Subcutaneous abdominal adipose tissue (tissue), 5 donors: ENCODE results near the gene MAPK12.
A peak's percentile ranks its signal among the peaks of the same experiment; 100 is the strongest.

ENCODE experiments used
- H3K27ac ChIP-seq: one replicate; pipeline ENCODE4 v1.7.0; 2013; ENCODE audit warnings: low read depth, mild to moderate bottlenecking, inconsistent platforms, low read length, moderate library complexity
- H3K27me3 ChIP-seq, 5 donors: one replicate each; pipeline ENCODE4 v1.7.0; 2013; ENCODE audit warnings: low read length in 5 of 5, inconsistent platforms in 1 of 5; ENCODE audit not compliant: control insufficient read depth in 5 of 5, insufficient read depth in 4 of 5
- H3K36me3 ChIP-seq, 5 donors: one replicate each; pipeline ENCODE4 v1.7.0; 2013; ENCODE audit warnings: low read length in 5 of 5; ENCODE audit not compliant: control insufficient read depth in 5 of 5, insufficient read depth in 5 of 5
- H3K4me1 ChIP-seq, 5 donors: one replicate each; pipeline ENCODE4 v1.7.0; 2013; ENCODE audit warnings: low read length in 5 of 5, mild to moderate bottlenecking in 3 of 5, moderate library complexity in 1 of 5; ENCODE audit not compliant: control insufficient read depth in 5 of 5, insufficient read depth in 5 of 5
- H3K4me3 ChIP-seq, 5 donors: one replicate each; pipeline ENCODE4 v1.7.0; 2013; ENCODE audit warnings: low read length in 5 of 5, low read depth in 1 of 5
- H3K9ac ChIP-seq, 5 donors: one replicate each; pipeline ENCODE4 v1.7.0; 2013; ENCODE audit warnings: low read length in 5 of 5, mild to moderate bottlenecking in 4 of 5, moderate library complexity in 3 of 5
- H3K9me3 ChIP-seq, 5 donors: one replicate each; pipeline ENCODE4 v1.7.0; 2013; ENCODE audit warnings: low read length in 5 of 5; ENCODE audit not compliant: control insufficient read depth in 5 of 5
- donor health status: healthy.
- donor health status: healthy.
- donor health status: healthy.
- donor health status: healthy.
- donor health status: healthy.

MAPK12 gene

DNA sequence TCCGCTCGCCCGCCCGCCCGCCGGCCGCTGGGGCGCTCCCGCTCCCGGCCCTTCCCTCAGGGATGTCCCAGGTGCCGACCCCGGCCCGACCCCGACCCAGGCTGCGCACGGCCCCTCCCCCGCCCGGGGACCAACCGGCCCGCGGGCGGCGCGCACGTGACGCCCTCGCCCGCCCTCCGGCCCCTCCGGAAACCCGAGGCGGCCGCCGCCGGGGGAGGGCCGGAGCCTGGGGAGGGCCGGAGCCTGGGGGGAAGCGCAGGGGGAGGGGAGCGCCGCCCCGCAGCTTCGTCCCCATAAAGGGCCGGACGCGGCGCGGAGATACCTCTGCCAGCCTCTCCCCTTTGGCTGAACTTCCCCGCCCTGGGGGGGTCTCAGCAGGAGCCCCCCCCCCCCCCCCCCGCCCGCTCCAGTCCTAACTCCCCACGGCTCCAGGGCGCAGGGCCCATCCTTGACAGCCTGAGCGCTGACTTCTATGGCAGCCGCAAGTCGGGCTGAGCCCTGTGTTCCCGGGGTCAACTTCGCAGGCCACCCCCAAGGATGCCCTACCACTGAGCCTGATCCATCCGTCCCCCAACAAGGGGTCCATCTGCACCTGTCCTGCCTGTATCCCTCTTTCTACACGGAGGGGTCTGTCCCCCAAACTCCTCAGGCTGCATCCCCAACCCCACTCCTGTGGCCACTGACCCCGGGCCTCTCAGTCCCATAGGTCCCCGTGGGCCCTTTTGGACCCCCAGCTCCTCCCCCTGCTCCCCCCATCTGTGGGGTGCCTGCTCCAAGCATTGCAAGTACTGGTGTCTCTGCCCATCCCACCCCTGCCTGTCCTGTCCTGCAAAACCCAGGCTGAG is at the start of gene MAPK12:
TSS of gene MAPK12 (minus strand) at position 69 of the 845 bp plus-strand sequence. CDS start 174 bp downstream, outside the sequence.
- H3K27me3 ChIP-seq, result peaks cover 13 to 35% (median 16%) of the 10 kb centered on the region in 5 donors
- H3K9me3 ChIP-seq, result no peaks in the 10 kb centered on the region
- H3K9ac ChIP-seq, result peak within 1 kb of the TSS in 2 of 5 donors; percentile 53 to 59
- H3K27ac ChIP-seq, result no peak within 1 kb of the TSS
- peaks cover 0 to 28% (median 23%) of the 10 kb centered on the region in 5 donors for H3K4me1 ChIP-seq
- H3K4me3 ChIP-seq, result peak within 1 kb of the TSS in 4 of 5 donors; percentile 53 to 71 (median 54)
- peaks cover 0 to 15% (median 9%) of the 10 kb centered on the region in 5 donors for H3K36me3 ChIP-seq

DNA sequence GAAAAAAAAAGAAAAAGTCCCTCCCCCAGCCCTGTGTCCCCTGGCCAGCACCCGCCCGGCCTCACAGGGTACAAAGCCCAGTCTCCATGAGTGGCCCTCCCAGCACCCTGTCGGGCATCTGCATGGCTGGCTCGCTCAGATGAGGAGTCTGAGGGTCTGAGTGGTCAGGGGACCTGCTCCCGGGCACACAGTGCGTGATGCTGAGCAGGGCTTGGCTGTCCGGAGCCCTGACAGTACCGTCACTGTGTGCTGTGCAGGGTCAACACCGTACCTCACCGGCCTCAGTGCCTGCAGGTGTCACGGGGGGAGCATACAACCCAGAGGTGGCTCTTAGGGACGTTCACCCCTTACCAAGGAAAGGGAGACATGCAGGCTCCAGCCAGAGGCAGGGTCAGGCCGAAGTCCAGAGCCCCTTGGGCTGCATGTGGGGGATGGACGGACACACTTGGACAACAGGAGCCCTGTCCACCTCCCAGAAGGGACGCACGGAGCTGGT is 49.5 kb upstream of the MAPK12 start:
- Histone ChIP-seq H3K4me1 (peaks cover 5 to 51% (median 44%) of the 10 kb centered on the region in 5 donors), H3K9me3 (no peaks in the 10 kb centered on the region), H3K36me3 (peaks cover 0 to 8% (median 0%) of the 10 kb centered on the region in 5 donors), H3K27ac (no peak overlapping the region), H3K9ac (no peak overlapping the region), H3K4me3 (no peak overlapping the region), H3K27me3 (no peaks in the 10 kb centered on the region)

DNA sequence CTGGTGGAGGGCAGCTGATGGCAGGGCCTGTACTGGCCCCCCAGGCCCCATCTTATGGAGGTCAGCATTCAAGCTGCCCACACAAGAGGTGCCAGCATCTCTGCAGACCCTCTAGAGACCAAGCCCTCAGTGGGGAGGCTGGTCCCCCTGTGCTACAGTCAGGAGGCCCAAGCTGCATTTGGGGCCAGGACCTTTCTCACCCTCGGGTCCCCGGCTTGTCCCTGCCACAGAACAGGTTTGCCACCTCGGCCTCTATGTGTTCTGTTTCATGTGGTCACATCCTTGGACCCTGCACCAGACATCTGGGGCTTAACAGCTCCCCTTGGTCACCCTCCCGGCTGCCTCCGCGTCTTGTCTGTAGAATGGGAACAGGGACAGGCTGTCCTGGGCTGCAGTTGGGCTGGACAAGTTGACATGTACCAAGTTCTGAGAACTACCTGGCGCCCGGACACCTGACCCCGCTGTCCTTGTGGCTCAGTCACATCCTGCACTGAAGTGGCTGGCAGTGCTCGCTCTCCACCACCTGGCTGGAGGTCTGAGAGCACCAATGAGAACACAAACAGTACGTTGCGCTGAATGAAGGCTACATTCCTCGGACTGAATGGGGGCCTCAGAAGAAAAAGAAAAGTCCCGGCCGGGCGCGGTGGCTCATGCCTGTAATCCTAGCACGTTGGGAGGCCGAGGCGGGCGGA is 48.7 kb upstream of the MAPK12 start:
- Histone ChIP-seq H3K36me3 (peaks cover 0 to 8% (median 0%) of the 10 kb centered on the region in 5 donors), H3K4me1 (peaks cover 7 to 58% (median 50%) of the 10 kb centered on the region in 5 donors), H3K9me3 (no peaks in the 10 kb centered on the region), H3K27me3 (no peaks in the 10 kb centered on the region), H3K4me3 (no peak overlapping the region), H3K9ac (no peak overlapping the region), H3K27ac (no peak overlapping the region)

DNA sequence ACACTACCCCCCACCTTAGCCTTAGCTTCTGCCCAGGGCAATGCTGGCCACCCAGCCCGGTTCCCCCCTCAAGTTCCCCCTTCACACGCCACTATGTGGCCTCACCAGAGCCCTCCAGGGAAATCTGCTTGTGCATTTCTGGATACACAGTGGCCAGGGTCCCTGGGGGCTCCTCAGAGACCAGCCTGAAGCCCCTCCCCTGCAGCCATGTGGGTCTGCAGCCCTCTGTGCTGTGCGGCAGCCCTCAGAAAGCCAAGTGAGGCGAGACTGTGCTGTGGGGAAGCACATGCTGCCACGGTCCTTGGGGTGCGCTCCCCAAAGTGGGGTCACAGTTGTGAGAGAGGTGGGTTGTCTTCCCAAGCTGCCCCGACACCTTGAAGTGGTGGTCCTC is 48.1 kb upstream of the MAPK12 start:
- no peak overlapping the region for H3K4me3 ChIP-seq
- H3K4me1 ChIP-seq, result peaks cover 7 to 58% (median 50%) of the 10 kb centered on the region in 5 donors
- H3K27ac ChIP-seq, result no peak overlapping the region
- H3K27me3 ChIP-seq, result no peaks in the 10 kb centered on the region
- peaks cover 0 to 8% (median 0%) of the 10 kb centered on the region in 5 donors for H3K36me3 ChIP-seq
- H3K9ac ChIP-seq, result peak overlapping the region in 1 of 5 donors; percentile 59
- H3K9me3 ChIP-seq, result no peaks in the 10 kb centered on the region

DNA sequence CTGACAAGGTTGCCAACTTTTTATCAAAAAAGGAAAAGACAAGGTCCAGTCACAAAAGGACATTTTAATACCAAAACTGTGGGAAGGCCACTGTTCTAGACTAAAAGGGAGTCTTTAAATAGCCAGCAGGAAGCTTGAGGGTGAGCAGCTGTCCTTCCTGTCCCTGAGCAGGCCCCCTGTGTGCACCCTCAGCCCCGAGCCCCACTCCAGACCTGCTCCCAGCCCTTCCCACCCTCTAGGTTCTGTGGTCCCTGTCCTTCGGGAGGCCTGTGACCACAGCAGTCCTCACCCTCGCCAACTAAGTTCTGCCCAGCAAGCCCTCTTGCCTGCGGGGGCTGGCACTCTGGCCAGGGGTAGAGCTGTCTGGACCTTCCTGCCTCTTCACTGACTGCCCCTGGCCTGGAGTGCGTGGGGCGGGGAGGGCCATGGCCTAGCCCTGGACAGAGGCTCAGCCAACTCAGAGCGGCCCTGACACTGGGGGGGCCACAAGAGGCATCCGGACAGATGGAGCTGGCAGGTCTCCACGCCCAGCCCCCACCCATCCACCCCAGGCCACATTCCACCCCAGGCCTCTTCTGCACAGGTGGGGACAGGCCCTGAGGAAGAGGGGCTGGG is 47.6 kb upstream of the MAPK12 start:
- Histone ChIP-seq H3K4me3 (peak overlapping the region in 1 of 5 donors; percentile 17), H3K27me3 (no peaks in the 10 kb centered on the region), H3K27ac (peak overlapping the region; percentile 57), H3K9me3 (no peaks in the 10 kb centered on the region), H3K4me1 (peaks cover 7 to 57% (median 49%) of the 10 kb centered on the region in 5 donors), H3K9ac (peak overlapping the region in 3 of 5 donors; percentile 15 to 59 (median 53)), H3K36me3 (peaks cover 0 to 9% (median 0%) of the 10 kb centered on the region in 5 donors)

DNA sequence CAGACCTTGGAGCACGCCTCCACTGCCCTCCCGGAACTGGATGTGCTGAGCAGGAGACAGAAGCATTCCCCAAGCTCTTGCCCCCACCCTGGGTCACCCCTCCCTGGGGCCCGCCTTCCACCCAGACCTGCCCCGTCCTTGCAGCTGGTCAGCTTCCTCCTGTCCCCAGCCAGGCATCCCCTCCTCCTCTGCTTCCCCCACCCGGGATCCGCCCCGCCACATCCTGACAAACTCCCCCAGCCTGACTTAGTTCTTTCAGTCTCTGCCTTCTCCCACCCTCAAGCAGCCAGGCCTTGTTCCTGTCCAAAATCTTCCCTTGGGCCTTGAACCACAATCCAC is 47.1 kb upstream of the MAPK12 start:
- H3K27ac ChIP-seq, result peak overlapping the region; percentile 57
- no peaks in the 10 kb centered on the region for H3K9me3 ChIP-seq
- H3K27me3 ChIP-seq, result no peaks in the 10 kb centered on the region
- peaks cover 7 to 60% (median 50%) of the 10 kb centered on the region in 5 donors for H3K4me1 ChIP-seq
- H3K36me3 ChIP-seq, result peaks cover 0 to 10% (median 0%) of the 10 kb centered on the region in 5 donors
- peak overlapping the region in 2 of 5 donors; percentile 17 to 42 for H3K4me3 ChIP-seq
- peak overlapping the region in 2 of 5 donors; percentile 53 to 59 for H3K9ac ChIP-seq

- H3K36me3 ChIP-seq, result peaks cover 0 to 10% (median 0%) of the 10 kb centered on the region in 5 donors
- H3K27ac ChIP-seq, result peak overlapping the region; percentile 57
- peaks cover 8 to 65% (median 54%) of the 10 kb centered on the region in 5 donors for H3K4me1 ChIP-seq
- no peaks in the 10 kb centered on the region for H3K9me3 ChIP-seq
- peak overlapping the region in 2 of 5 donors; percentile 35 to 53 for H3K9ac ChIP-seq
- no peaks in the 10 kb centered on the region for H3K27me3 ChIP-seq
- peak overlapping the region in 2 of 5 donors; percentile 2 to 42 for H3K4me3 ChIP-seq
These were observed 46.6 kb upstream of the MAPK12 start for GRCh38 chr22:50307890-50308596.

DNA sequence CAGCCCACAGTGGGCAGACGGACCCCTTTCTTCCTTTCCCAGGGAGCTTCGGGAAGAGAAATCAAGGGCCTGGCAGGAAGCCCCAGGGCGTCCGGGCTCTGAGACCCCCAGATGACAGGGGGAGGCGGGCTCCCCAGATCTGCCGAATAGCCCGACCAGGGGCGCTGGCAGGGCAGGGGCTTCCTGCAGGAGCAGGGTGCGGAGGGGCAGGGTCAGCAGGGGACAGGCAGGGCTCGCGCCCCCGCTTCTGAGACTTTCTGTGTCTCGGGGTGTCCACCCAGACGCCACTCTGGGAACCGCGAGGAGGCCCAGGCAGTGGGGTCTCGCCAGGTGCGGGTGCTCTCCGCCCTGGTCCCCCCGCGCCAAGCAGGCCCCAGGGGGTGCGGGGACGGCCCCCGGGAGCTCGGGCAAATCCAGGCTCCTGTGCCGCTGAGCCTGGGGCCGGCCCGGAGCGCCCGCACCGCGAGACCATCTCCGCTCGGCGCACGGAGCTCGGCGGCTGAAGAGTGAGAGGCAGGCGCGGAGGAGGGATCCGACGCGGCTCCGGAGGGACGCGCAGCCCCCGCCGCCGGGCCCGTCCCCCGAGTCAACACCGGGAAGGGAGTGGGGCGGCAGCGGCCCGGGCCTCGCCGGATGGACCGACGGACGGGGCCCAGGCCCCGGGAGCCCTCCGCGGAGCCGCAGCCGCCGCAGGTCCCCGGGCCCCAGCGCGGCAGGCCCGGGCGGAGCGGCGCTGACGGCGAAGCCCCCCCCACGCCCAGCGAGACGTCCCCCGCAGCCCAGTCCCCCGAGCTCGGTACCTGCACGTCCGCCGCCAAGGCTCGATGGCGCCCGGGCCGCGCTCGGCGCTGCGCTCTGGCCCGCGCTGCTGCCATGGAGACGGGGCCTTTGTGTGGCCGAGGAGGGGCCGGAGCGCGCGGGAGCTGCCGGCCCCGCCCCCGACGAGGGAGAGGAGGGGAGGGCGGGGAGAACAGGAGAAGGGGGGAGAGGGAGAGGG is 45.6 kb upstream of the MAPK12 start, which contains the start of gene PLXNB2:
TSS of gene PLXNB2 (minus strand) at position 894 of the 997 bp plus-strand sequence. CDS start 17,062 bp downstream, outside the sequence.
- H3K9ac ChIP-seq, result peak within 1 kb of the TSS in 4 of 5 donors; percentile 87 to 94 (median 90)
- H3K9me3 ChIP-seq, result no peaks in the 10 kb centered on the region
- H3K27ac ChIP-seq, result peak within 1 kb of the TSS; percentile 94
- H3K27me3 ChIP-seq, result no peaks in the 10 kb centered on the region
- peak within 1 kb of the TSS; percentile 35 to 88 (median 82) for H3K4me3 ChIP-seq
- H3K36me3 ChIP-seq, result peaks cover 0 to 8% (median 0%) of the 10 kb centered on the region in 5 donors
- H3K4me1 ChIP-seq, result peaks cover 8 to 75% (median 64%) of the 10 kb centered on the region in 5 donors
